D721Med (cell line): ENCODE measurements around the gene NFIC.
A peak's percentile ranks its signal among the peaks of the same experiment; 100 is the strongest.

Experiments
- DNase-seq: peaks from one replicate; pipeline ENCODE4 v3.0.0; 2011; ENCODE audit warnings: low spot score; ENCODE audit not compliant: insufficient read length
- FAIRE-seq: peaks from 2 replicates; lab custom pipeline; 2011; peaks lifted over from hg19 to GRCh38; lab: Jason Lieb, UNC
- TF ChIP-seq, protein P1 (sequence below): IDR thresholded peaks from 2 replicates; pipeline ENCODE4 v1.5.1; 2012; ENCODE audit warnings: mild to moderate bottlenecking, control low read depth; ENCODE audit not compliant: insufficient read depth; ENCODE audit errors: missing control alignments

Gene NFIC

DNA sequence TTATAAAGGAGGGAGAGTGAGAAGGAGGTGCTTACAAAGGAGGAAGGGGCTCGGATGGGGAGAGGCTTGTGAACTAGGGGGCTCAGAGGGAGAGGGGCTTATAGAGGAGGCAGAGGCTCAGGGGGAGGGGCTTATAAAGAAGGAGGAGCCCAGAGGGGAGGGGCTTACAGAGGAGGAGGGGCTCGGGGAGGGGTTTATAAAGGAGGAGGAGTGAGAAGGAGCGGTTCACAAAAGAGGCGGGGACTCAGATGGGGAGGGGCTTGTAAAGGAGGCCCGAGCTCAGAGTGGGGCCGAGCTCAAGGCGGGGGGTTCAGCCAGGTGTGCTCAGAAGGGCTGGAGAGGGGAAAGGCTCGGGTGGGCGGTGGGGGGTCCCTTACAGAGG, 113.4 kb downstream of the NFIC start:
- no peak for DNase-seq
- FAIRE-seq, result no peak
- TF ChIP-seq, protein P1, sequence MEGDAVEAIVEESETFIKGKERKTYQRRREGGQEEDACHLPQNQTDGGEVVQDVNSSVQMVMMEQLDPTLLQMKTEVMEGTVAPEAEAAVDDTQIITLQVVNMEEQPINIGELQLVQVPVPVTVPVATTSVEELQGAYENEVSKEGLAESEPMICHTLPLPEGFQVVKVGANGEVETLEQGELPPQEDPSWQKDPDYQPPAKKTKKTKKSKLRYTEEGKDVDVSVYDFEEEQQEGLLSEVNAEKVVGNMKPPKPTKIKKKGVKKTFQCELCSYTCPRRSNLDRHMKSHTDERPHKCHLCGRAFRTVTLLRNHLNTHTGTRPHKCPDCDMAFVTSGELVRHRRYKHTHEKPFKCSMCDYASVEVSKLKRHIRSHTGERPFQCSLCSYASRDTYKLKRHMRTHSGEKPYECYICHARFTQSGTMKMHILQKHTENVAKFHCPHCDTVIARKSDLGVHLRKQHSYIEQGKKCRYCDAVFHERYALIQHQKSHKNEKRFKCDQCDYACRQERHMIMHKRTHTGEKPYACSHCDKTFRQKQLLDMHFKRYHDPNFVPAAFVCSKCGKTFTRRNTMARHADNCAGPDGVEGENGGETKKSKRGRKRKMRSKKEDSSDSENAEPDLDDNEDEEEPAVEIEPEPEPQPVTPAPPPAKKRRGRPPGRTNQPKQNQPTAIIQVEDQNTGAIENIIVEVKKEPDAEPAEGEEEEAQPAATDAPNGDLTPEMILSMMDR, result no peak

DNA sequence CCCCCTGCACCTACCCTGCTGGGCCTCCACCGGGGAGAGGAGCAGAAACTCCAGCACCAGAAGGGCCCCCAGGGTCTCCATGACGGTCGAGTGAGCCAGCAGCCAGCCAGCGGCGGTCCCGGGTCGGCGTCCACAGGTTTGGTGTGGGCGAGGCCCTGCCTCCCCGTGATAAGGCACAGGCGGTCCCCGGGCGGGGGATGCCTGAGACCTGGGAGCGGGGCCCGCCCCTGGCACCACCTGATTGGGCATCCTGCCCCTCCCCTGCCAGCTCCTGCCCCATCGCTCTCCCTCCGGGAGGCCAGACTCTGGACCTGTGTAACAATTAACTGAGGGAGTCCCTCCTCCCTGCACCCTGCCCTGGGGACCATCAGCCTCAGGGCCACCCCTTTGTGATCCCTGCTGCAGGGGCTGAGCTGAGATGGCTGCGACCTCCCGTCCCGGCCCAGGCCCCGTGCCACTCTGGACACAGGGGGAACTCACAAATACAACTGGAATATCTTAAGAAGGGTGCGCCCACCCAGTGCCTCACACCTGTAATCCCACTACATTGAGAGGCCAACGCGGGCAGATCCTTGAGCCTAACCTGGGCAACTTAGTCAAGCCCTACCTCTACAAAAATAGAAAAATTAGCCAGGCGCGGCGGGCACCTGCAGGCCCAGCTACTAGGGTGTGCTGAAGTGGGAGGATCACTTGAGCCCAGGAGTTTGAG, 114.2 kb downstream of the NFIC start, which contains the start of gene SMIM24:
Gene SMIM24, minus strand, starts transcription at position 143 of the 709 bp plus-strand sequence. Its CDS starts 62 bp downstream, at position 81.
- DNase-seq, result no peak
- TF ChIP-seq, protein P1, result no peak
- no peak for FAIRE-seq

DNA sequence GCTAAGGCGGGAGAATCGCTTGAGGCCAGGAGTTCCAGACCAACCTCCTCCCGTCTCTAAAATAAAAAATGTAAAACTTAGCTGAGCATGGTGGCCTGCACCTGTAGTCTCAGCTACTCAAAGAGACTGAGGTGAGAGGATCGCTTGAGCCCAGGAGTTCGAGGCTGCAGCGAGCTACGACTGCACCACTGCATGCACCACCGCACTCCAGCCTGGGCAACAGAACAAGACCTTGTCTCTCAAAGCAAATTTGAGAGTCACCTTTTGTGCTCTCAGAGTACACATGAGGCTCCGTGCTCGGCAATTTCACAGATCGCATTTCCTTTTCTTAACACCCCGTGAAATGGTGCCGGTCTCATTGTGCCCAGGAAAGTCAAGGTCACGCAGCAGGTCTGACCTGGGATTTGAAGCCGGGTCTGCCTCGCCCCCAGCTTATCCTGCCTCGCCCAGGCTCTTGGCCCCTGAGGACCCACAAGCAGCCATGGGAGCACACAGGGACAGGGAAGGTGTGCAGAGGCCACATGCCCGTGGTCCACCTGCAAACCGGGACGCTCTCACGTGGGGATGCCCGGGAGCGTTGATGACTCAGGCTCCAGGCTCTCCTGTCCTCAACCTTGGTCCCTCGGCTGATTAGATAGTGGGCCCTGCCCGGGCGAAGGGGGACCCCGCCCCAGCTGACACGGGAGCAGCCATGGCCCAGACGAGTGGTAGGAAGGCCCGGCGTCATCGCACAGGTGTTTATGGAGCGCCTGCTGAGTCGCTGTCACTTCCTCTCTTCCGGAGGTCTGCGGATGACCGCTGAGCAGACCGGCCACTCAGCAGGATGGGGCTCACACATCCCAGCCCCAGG, 115.1 kb downstream of the NFIC start:
- no peak for DNase-seq
- TF ChIP-seq, protein P1, result no peak
- no peak for FAIRE-seq

GRCh38 chr19:3482507-3483225, 116.3 kb downstream of the NFIC start:
- DNase-seq (no peak), FAIRE-seq (no peak)
- TF ChIP-seq, protein P1, result no peak

- TF ChIP-seq, protein P1, result no peak
- peak; percentile 90 for DNase-seq
Observed at GRCh38 chr19:3483226-3483628, 116.8 kb downstream of the NFIC start, which contains the start of gene SMIM44. Gene SMIM44, minus strand, starts transcription at chr19:3483441. Its CDS starts 38 bp downstream, at chr19:3483403.

GRCh38 chr19:3491396-3492119, 125.2 kb downstream of the NFIC start:
- TF ChIP-seq, protein P1, result no peak
- DNase-seq (no peak), FAIRE-seq (no peak)

More at GRCh38 chr19:3483226-3483628, 116.8 kb downstream of the NFIC start, which contains the start of gene SMIM44:
- FAIRE-seq, result no peak
